Measurements from ENCODE around the gene SEMA7A. TPM values are rescaled to one million over a fixed set of nuclear protein-coding genes. Genes with fewer than 3 reads are reported as not detected.
A peak's percentile ranks its signal among the peaks of the same experiment; 100 is the strongest.

Gene SEMA7A
- total and polyA plus RNA-seq, 2 experiments from 2014 or later = 0.99 to 11.9 TPM

GRCh38 chr15:74381190-74381453 lies 52.6 kb downstream of the SEMA7A start:
- TF ChIP-seq CTCF (IDR thresholded peaks at IDR 0.05; ENCODE audit: low read depth, low read length) = no peak
- Histone ChIP-seq H3K4me3 (no peak overlapping the region), H3K9me3 (ENCODE audit: low read depth) (no peaks in the 10 kb centered on the region), H3K27ac (no peak overlapping the region), H3K4me1 (ENCODE audit: low read depth) (peaks cover 10% of the 10 kb centered on the region), H3K27me3 (no peaks in the 10 kb centered on the region), H3K36me3 (no peaks in the 10 kb centered on the region)
- DNase-seq (ENCODE audit: low read depth in 1 of 2, low spot score in 1 of 2) = no peak

DNA sequence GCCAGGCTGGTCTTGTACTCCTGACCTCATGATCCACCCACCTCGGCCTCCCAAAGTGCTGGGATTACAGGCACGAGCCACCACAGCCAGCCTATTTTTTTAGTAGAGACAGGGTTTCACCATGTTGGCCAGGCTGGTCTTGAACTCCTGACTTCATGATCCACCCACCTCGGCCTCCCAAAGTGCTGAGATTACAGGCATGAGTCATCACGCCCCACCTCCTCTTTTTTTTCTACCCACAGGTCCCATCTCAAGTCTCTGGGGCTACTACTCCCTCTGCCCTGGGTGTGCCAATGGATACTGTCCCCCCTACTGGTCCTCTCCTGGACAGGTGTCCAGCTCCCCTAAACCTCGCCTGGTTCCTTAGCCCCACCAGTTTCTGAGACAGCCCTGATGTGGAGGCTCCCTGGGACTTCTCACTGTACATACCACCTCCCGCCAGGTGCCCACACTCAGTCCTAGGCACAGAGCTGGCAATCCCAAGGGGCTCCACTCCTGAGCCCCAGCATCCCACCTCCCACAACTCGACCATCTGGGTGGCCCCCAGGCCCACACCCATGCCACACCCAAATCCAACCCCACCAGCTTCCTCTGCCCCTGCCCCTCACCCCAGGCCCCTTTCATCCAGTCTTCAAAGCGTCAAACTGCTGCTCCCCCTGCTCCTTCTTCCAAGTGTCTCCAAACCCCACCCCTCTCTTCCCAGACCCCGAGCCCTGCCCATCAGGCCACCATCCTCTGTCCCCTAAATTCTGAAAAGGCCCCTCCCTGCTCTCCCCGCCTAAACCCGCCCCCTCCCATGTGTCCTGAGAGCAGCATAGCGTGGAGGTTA lies 53.2 kb downstream of the SEMA7A start:
- Histone ChIP-seq H3K9me3 (ENCODE audit: low read depth) (no peaks in the 10 kb centered on the region), H3K27me3 (no peaks in the 10 kb centered on the region), H3K27ac (no peak overlapping the region), H3K4me3 (no peak overlapping the region), H3K36me3 (no peaks in the 10 kb centered on the region), H3K4me1 (ENCODE audit: low read depth) (peaks cover 7% of the 10 kb centered on the region)
- no peak for DNase-seq (ENCODE audit: low read depth in 1 of 2, low spot score in 1 of 2)
- no peak for TF ChIP-seq CTCF (IDR thresholded peaks at IDR 0.05; ENCODE audit: low read depth, low read length)

GRCh38 chr15:74378848-74379247 lies 54.9 kb downstream of the SEMA7A start:
- peak in 1 of 2 donors; percentile 88 for DNase-seq (ENCODE audit: low read depth in 1 of 2, low spot score in 1 of 2)
- TF ChIP-seq CTCF (IDR thresholded peaks at IDR 0.05; ENCODE audit: low read depth, low read length) = no peak
- no peaks in the 10 kb centered on the region for H3K36me3 ChIP-seq
- H3K9me3 ChIP-seq (ENCODE audit: low read depth) = no peaks in the 10 kb centered on the region
- no peak overlapping the region for H3K4me3 ChIP-seq
- no peak overlapping the region for H3K27ac ChIP-seq
- H3K4me1 ChIP-seq (ENCODE audit: low read depth) = no peaks in the 10 kb centered on the region
- no peaks in the 10 kb centered on the region for H3K27me3 ChIP-seq

GRCh38 chr15:74377831-74378766 lies 55.7 kb downstream of the SEMA7A start:
- Histone ChIP-seq H3K4me1 (ENCODE audit: low read depth) (no peaks in the 10 kb centered on the region), H3K27ac (no peak overlapping the region), H3K4me3 (no peak overlapping the region), H3K27me3 (no peaks in the 10 kb centered on the region), H3K9me3 (ENCODE audit: low read depth) (no peaks in the 10 kb centered on the region), H3K36me3 (no peaks in the 10 kb centered on the region)
- DNase-seq (ENCODE audit: low read depth in 1 of 2, low spot score in 1 of 2) = no peak
- no peak for TF ChIP-seq CTCF (IDR thresholded peaks at IDR 0.05; ENCODE audit: low read depth, low read length)

DNA sequence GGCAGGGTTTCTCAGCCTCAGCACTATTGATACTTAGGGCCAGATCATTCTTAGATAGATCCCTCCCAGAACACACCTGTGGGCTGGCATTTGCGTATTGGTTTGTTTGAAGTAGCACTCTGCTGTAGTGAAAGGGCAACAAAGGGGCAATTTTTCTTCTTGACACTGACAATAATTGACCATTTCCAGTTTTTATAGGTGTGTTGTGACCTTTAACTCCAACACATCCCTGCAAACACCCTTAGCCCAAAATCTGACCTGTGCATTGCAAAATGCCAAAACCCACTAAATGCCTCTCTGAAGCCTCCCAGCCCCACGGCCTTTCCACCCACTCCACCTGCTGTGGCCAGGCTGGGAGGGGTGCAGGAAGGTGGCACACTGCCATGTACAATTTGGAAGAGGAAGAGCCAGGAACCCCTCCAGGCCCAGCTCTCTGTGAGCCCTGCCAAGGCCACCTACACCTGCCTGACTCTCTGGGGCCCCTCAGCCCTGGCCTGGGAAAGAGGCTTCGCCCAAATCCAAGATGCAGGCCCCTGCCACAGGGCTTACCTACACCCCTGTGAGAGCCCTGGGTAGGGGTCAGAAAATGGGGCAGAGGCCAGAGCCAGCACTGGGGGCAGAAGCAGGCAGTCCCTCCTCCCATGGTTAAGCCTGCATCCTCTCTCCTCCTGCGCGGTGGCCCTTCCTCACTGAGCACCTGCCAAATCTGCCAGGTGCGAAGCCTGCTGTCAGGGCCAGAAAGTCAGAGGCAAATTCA lies 56.8 kb downstream of the SEMA7A start:
- DNase-seq (ENCODE audit: low read depth in 1 of 2, low spot score in 1 of 2) = no peak
- H3K27ac ChIP-seq = no peak overlapping the region
- no peak overlapping the region for H3K4me3 ChIP-seq
- no peak for TF ChIP-seq CTCF (IDR thresholded peaks at IDR 0.05; ENCODE audit: low read depth, low read length)
- no peaks in the 10 kb centered on the region for H3K27me3 ChIP-seq
- H3K9me3 ChIP-seq (ENCODE audit: low read depth) = no peaks in the 10 kb centered on the region
- no peaks in the 10 kb centered on the region for H3K36me3 ChIP-seq
- no peaks in the 10 kb centered on the region for H3K4me1 ChIP-seq (ENCODE audit: low read depth)

Measured in cardiac muscle cell (in vitro differentiated cells and primary cell).